SK-N-MC (cell line): ENCODE results near the gene CCDC6.
"Not testable (repeated sequence)": the region's sequence is repeated elsewhere in the genome, so short reads cannot be mapped to it uniquely, and the experiment has no call there.

ENCODE experiments used
- DNase-seq: peaks from one replicate; pipeline ENCODE4 v3.0.0-alpha.2; 2011; ENCODE audit warnings: low read depth, low spot score
- H3K27ac ChIP-seq: fragments of 200-600 bp; sonication (generic); 2 replicates; pipeline ENCODE4 v1.5.1; 2016; ENCODE audit warnings: mixed run types
- H3K36me3 ChIP-seq: fragments of 200-600 bp; sonication (generic); 2 replicates; pipeline ENCODE4 v1.6.1; 2017; ENCODE audit warnings: antibody characterized with exemption, low read length, mixed read lengths; ENCODE audit not compliant: insufficient read depth
- H3K4me3 ChIP-seq: fragments of 200-600 bp; sonication (generic); 2 replicates; pipeline ENCODE4 v1.5.1; 2016
- H3K9ac ChIP-seq: fragments of 200-600 bp; sonication (generic); 2 replicates; pipeline ENCODE4 v1.8.0; 2017; ENCODE audit warnings: mixed run types, mixed read lengths; ENCODE audit not compliant: insufficient read length
- H3K9me3 ChIP-seq: fragments of 200-600 bp; sonication (generic); 2 replicates; pipeline ENCODE4 v1.6.1; 2017; ENCODE audit warnings: low read depth, mild to moderate bottlenecking, antibody characterized with exemption, low read length, moderate library complexity, mixed read lengths
- EZH2 ChIP-seq: fragments of 200-600 bp; sonication (generic); IDR thresholded peaks from one replicate; pipeline ENCODE4 v1.6.1; 2017; ENCODE audit warnings: antibody characterized with exemption
- FOXP2 ChIP-seq: optimal IDR thresholded peaks from 2 replicates; pipeline ENCODE3; 2011; ENCODE audit warnings: mild to moderate bottlenecking, moderate library complexity; ENCODE audit not compliant: insufficient read depth; ENCODE audit errors: extremely low read length, control extremely low read depth
- POLR2AphosphoS5 ChIP-seq: IDR thresholded peaks from 2 replicates; pipeline ENCODE4 v1.6.1; 2012; ENCODE audit warnings: mild to moderate bottlenecking, low read depth, low read length, borderline replicate concordance

CCDC6 gene

GRCh38 chr10:59880019-59880717 is 26.2 kb downstream of the CCDC6 start:
- Histone ChIP-seq H3K9ac (no peak overlapping the region), H3K4me3 (no peak overlapping the region), H3K36me3 (no peaks in the 10 kb centered on the region), H3K9me3 (no peaks in the 10 kb centered on the region), H3K27ac (no peak overlapping the region)
- TF ChIP-seq EZH2 (no peak), FOXP2 (no peak), POLR2AphosphoS5 (no peak)
- no peak for DNase-seq

GRCh38 chr10:59879363-59879913 is 26.9 kb downstream of the CCDC6 start:
- no peak overlapping the region for H3K4me3 ChIP-seq
- DNase-seq = no peak

GRCh38 chr10:59878915-59879314 is 27.4 kb downstream of the CCDC6 start:
- H3K4me3 ChIP-seq = no peak overlapping the region
- TF ChIP-seq EZH2 (no peak), POLR2AphosphoS5 (no peak), FOXP2 (no peak)
- no peaks in the 10 kb centered on the region for H3K36me3 ChIP-seq
- DNase-seq = no peak
- no peak overlapping the region for H3K9ac ChIP-seq
- no peak overlapping the region for H3K27ac ChIP-seq
- H3K9me3 ChIP-seq = no peaks in the 10 kb centered on the region

More at GRCh38 chr10:59879363-59879913, 26.9 kb downstream of the CCDC6 start:
- Histone ChIP-seq H3K9me3 (no peaks in the 10 kb centered on the region), H3K27ac (no peak overlapping the region), H3K36me3 (no peaks in the 10 kb centered on the region), H3K9ac (no peak overlapping the region)
- TF ChIP-seq EZH2 (no peak), FOXP2 (no peak), POLR2AphosphoS5 (no peak)

- no peak overlapping the region for H3K4me3 ChIP-seq
- H3K36me3 ChIP-seq = no peaks in the 10 kb centered on the region
- H3K27ac ChIP-seq = no peak overlapping the region
- no peak for DNase-seq
- H3K9ac ChIP-seq = no peak overlapping the region
- no peak for TF ChIP-seq POLR2AphosphoS5
- no peak for TF ChIP-seq EZH2
- no peak for TF ChIP-seq FOXP2
- no peaks in the 10 kb centered on the region for H3K9me3 ChIP-seq
These were observed 28.1 kb downstream of the CCDC6 start for GRCh38 chr10:59878289-59878688.

GRCh38 chr10:59877191-59877671 is 29.1 kb downstream of the CCDC6 start:
- TF ChIP-seq FOXP2 = no peak
- TF ChIP-seq EZH2 = no peak
- TF ChIP-seq POLR2AphosphoS5 = no peak
- Histone ChIP-seq H3K36me3 (no peaks in the 10 kb centered on the region), H3K4me3 (no peak overlapping the region), H3K9ac (no peak overlapping the region), H3K27ac (no peak overlapping the region), H3K9me3 (no peaks in the 10 kb centered on the region)
- no peak for DNase-seq

GRCh38 chr10:59876695-59877094 is 29.7 kb downstream of the CCDC6 start:
- H3K27ac ChIP-seq = no peak overlapping the region
- DNase-seq = no peak
- no peak overlapping the region for H3K4me3 ChIP-seq
- no peaks in the 10 kb centered on the region for H3K36me3 ChIP-seq
- TF ChIP-seq FOXP2 (no peak), EZH2 (no peak), POLR2AphosphoS5 (no peak)
- H3K9ac ChIP-seq = no peak overlapping the region
- H3K9me3 ChIP-seq = no peaks in the 10 kb centered on the region

- DNase-seq, H3K36me3 ChIP-seq, H3K9me3 ChIP-seq, H3K4me3 ChIP-seq, H3K27ac ChIP-seq, H3K9ac ChIP-seq: not testable (repeated sequence)
These were observed 30.1 kb downstream of the CCDC6 start for GRCh38 chr10:59876208-59876607.

- no peaks in the 10 kb centered on the region for H3K9me3 ChIP-seq
These were observed 32.5 kb downstream of the CCDC6 start for GRCh38 chr10:59873896-59874295.

More at GRCh38 chr10:59873896-59874295, 32.5 kb downstream of the CCDC6 start:
- no peak for TF ChIP-seq POLR2AphosphoS5
- no peak for TF ChIP-seq FOXP2
- no peak for TF ChIP-seq EZH2
- Histone ChIP-seq H3K36me3 (no peaks in the 10 kb centered on the region), H3K27ac (no peak overlapping the region), H3K9ac (no peak overlapping the region), H3K4me3 (no peak overlapping the region)
- no peak for DNase-seq
